Peyer's patch (tissue), 4 donors: ENCODE measurements around the gene ACCSL.

ENCODE experiments used
- CTCF ChIP-seq, 6 experiments: fragments of 450-650 bp in 4 of 6; fragments of 200-600 bp in 2 of 6; sonication (generic) in 1 of 6; IDR thresholded peaks; one replicate each; pipeline ENCODE4 v1.5.1; 2017 to 2019; ENCODE audit warnings: antibody characterized with exemption in 6 of 6, mild to moderate bottlenecking in 3 of 6, moderate library complexity in 1 of 6
- POLR2A ChIP-seq, 2 donors: fragments of 450-650 bp; IDR thresholded peaks; one replicate each; pipeline ENCODE4 v1.5.1; 2017; ENCODE audit warnings: antibody characterized with exemption in 2 of 2, mild to moderate bottlenecking in 2 of 2, moderate library complexity in 2 of 2

- TF ChIP-seq CTCF (IDR thresholded peaks at IDR 0.05) (no peak), POLR2A (IDR thresholded peaks at IDR 0.05) (no peak)
These were observed 36.1 kb downstream of the ACCSL start for GRCh38 chr11:44083906-44084305.
